HEK293 (cell line): ENCODE measurements around the gene AARS2.

Experiments used
- EGR2 ChIP-seq: fragments of 450-650 bp; formaldehyde crosslinking; IDR thresholded peaks from 2 replicates; pipeline ENCODE4 v1.5.1; 2016; ENCODE audit warnings: low read depth, missing biosample characterization, missing genetic modification characterization
- FEZF1 ChIP-seq: fragments of 450-650 bp; formaldehyde crosslinking; IDR thresholded peaks from 2 replicates; pipeline ENCODE4 v1.5.1; 2016; ENCODE audit warnings: missing biosample characterization, missing genetic modification characterization
- HOXC10 ChIP-seq: sonication (generic); formaldehyde crosslinking; IDR thresholded peaks from 2 replicates; pipeline ENCODE4 v1.8.1; 2023; ENCODE audit warnings: mild to moderate bottlenecking, missing genetic modification reagents
- HOXD13 ChIP-seq: sonication (generic); formaldehyde crosslinking; IDR thresholded peaks from 2 replicates; pipeline ENCODE4 v1.8.0; 2022; ENCODE audit warnings: missing genetic modification reagents, borderline replicate concordance
- KLF1 ChIP-seq: fragments of 450-650 bp; formaldehyde crosslinking; IDR thresholded peaks from 2 replicates; pipeline ENCODE4 v1.5.1; 2016; ENCODE audit warnings: missing biosample characterization, missing genetic modification characterization
- SP2 ChIP-seq: fragments of 450-650 bp; formaldehyde crosslinking; IDR thresholded peaks from 2 replicates; pipeline ENCODE4 v1.5.1; 2016; ENCODE audit warnings: missing biosample characterization, missing genetic modification characterization
- ZBTB21 ChIP-seq: fragments of 450-650 bp; formaldehyde crosslinking; IDR thresholded peaks from 2 replicates; pipeline ENCODE4 v1.5.1; 2017; ENCODE audit warnings: missing biosample characterization, missing genetic modification characterization
- ZBTB48 ChIP-seq: fragments of 450-650 bp; formaldehyde crosslinking; IDR thresholded peaks from 2 replicates; pipeline ENCODE4 v1.5.1; 2016; ENCODE audit warnings: missing biosample characterization, missing genetic modification characterization
- ZNF112 ChIP-seq: fragments of 450-650 bp; formaldehyde crosslinking; IDR thresholded peaks from 2 replicates; pipeline ENCODE4 v1.5.0; 2017; ENCODE audit warnings: missing biosample characterization, missing genetic modification characterization
- ZNF133 ChIP-seq: fragments of 450-650 bp; formaldehyde crosslinking; IDR thresholded peaks from 2 replicates; pipeline ENCODE4 v1.5.1; 2016; ENCODE audit warnings: missing biosample characterization, missing genetic modification characterization
- ZNF140 ChIP-seq: fragments of 450-650 bp; formaldehyde crosslinking; IDR thresholded peaks from 2 replicates; pipeline ENCODE4 v1.5.1; 2016; ENCODE audit warnings: missing biosample characterization, missing genetic modification characterization
- ZNF169 ChIP-seq: fragments of 450-650 bp; formaldehyde crosslinking; IDR thresholded peaks from 2 replicates; pipeline ENCODE4 v1.5.1; 2016; ENCODE audit warnings: missing biosample characterization, missing genetic modification characterization
- ZNF2 ChIP-seq: fragments of 450-650 bp; formaldehyde crosslinking; IDR thresholded peaks from 2 replicates; pipeline ENCODE4 v1.5.1; 2016; ENCODE audit warnings: missing biosample characterization, missing genetic modification characterization
- ZNF24 ChIP-seq: fragments of 450-650 bp; formaldehyde crosslinking; IDR thresholded peaks from 2 replicates; pipeline ENCODE4 v1.5.1; 2016; ENCODE audit warnings: missing biosample characterization, missing genetic modification characterization
- ZNF266 ChIP-seq: fragments of 450-650 bp; formaldehyde crosslinking; IDR thresholded peaks from 2 replicates; pipeline ENCODE4 v1.5.1; 2016; ENCODE audit warnings: missing biosample characterization, missing genetic modification characterization, low read depth
- ZNF302 ChIP-seq: fragments of 450-650 bp; formaldehyde crosslinking; IDR thresholded peaks from 2 replicates; pipeline ENCODE4 v1.5.1; 2016; ENCODE audit warnings: missing biosample characterization, missing genetic modification characterization, low read depth
- ZNF350 ChIP-seq: fragments of 450-650 bp; formaldehyde crosslinking; IDR thresholded peaks from 2 replicates; pipeline ENCODE4 v1.5.0; 2017; ENCODE audit warnings: missing biosample characterization, mild to moderate bottlenecking, missing genetic modification characterization
- ZNF37A ChIP-seq: fragments of 450-650 bp; IDR thresholded peaks from 2 replicates; pipeline ENCODE4 v1.5.1; 2018; ENCODE audit warnings: missing biosample characterization, missing genetic modification characterization
- ZNF426 ChIP-seq: fragments of 450-650 bp; formaldehyde crosslinking; IDR thresholded peaks from 2 replicates; pipeline ENCODE4 v1.5.1; 2017; ENCODE audit warnings: missing biosample characterization, missing genetic modification characterization, mild to moderate bottlenecking, inconsistent platforms, moderate library complexity
- ZNF48 ChIP-seq: fragments of 450-650 bp; formaldehyde crosslinking; IDR thresholded peaks from 2 replicates; pipeline ENCODE4 v1.5.1; 2016; ENCODE audit warnings: missing biosample characterization, missing genetic modification characterization
- ZNF521 ChIP-seq: fragments of 450-650 bp; formaldehyde crosslinking; IDR thresholded peaks from 2 replicates; pipeline ENCODE4 v1.5.1; 2017; ENCODE audit warnings: missing biosample characterization, mild to moderate bottlenecking, missing genetic modification characterization
- ZNF529 ChIP-seq: fragments of 450-650 bp; formaldehyde crosslinking; IDR thresholded peaks from 2 replicates; pipeline ENCODE4 v1.5.1; 2017; ENCODE audit warnings: missing genetic modification characterization, missing biosample characterization; ENCODE audit not compliant: insufficient replicate concordance
- ZNF530 ChIP-seq: fragments of 450-650 bp; formaldehyde crosslinking; IDR thresholded peaks from 2 replicates; pipeline ENCODE4 v1.5.1; 2016; ENCODE audit warnings: low read depth, missing biosample characterization, missing genetic modification characterization
- ZNF544 ChIP-seq: fragments of 450-650 bp; formaldehyde crosslinking; IDR thresholded peaks from 2 replicates; pipeline ENCODE4 v1.5.0; 2017; ENCODE audit warnings: missing biosample characterization, missing genetic modification characterization
- ZNF585B ChIP-seq: fragments of 450-650 bp; formaldehyde crosslinking; IDR thresholded peaks from 2 replicates; pipeline ENCODE4 v1.5.1; 2016; ENCODE audit warnings: missing biosample characterization, missing genetic modification characterization
- ZNF658 ChIP-seq: fragments of 450-650 bp; formaldehyde crosslinking; IDR thresholded peaks from 2 replicates; pipeline ENCODE4; 2016; ENCODE audit warnings: missing biosample characterization, missing genetic modification characterization
- ZNF664 ChIP-seq: fragments of 450-650 bp; formaldehyde crosslinking; IDR thresholded peaks from 2 replicates; pipeline ENCODE4 v1.5.1; 2016; ENCODE audit warnings: missing biosample characterization, missing genetic modification characterization
- ZNF704 ChIP-seq: fragments of 450-650 bp; formaldehyde crosslinking; IDR thresholded peaks from 2 replicates; pipeline ENCODE4 v1.5.1; 2016; ENCODE audit warnings: missing biosample characterization, missing genetic modification characterization
- ZNF707 ChIP-seq: fragments of 450-650 bp; formaldehyde crosslinking; IDR thresholded peaks from 2 replicates; pipeline ENCODE4 v1.5.1; 2016; ENCODE audit warnings: missing biosample characterization, missing genetic modification characterization
- ZNF791 ChIP-seq: fragments of 450-650 bp; formaldehyde crosslinking; IDR thresholded peaks from 2 replicates; pipeline ENCODE4 v1.5.1; 2016; ENCODE audit warnings: missing biosample characterization, missing genetic modification characterization
- TF ChIP-seq, protein P1 (sequence below): fragments of 450-650 bp; formaldehyde crosslinking; conservative IDR thresholded peaks from 2 replicates; pipeline ENCODE4 v1.5.1; 2016; ENCODE audit warnings: low read depth, missing biosample characterization, missing genetic modification characterization
- TF ChIP-seq, protein P2 (sequence below): fragments of 450-650 bp; formaldehyde crosslinking; IDR thresholded peaks from 2 replicates; pipeline ENCODE4 v1.5.1; 2016; ENCODE audit warnings: missing biosample characterization, missing genetic modification characterization
- TF ChIP-seq, protein P3 (sequence below): fragments of 450-650 bp; formaldehyde crosslinking; IDR thresholded peaks from 2 replicates; pipeline ENCODE4 v1.5.1; 2016; ENCODE audit warnings: missing biosample characterization, missing genetic modification characterization

Gene AARS2

DNA sequence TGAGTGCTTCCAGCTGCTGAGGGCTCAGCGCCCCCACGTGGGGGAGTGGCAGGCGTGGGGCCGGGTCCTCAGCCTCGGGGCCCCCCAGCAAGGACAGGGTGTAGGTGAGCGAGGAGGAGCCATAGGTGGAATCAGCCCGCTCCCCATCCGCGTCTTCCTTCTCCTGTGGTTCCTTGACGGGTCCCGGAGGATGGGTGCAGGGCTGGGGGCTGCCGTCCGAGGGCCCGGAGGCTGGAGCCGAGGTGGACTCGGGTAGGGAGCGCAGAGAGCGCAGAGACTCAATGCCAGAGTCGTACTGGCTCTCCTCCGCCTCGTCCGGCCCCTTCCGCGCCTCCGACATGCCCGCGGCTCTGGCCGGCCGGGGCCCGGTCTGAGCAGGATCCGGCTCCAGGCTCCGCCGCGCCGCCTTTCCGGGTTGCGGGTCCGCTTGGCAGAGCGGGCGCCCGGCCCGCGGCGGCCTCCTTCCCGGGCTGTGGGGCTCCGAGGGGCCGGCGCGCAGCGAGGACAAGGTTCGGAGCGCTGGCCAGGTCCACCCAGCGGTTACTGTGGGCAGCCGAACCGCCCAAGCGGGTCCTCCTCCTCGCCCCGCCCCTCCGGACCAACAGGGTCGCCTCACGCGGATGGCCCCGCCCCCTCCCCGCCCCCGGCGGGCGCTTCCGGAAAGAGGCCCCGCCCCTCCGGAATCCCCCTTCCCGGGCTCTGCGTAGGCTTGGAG lies 48.0 kb downstream of the AARS2 start, which contains the start of gene NFKBIE (continued):
- TF ChIP-seq, protein P1, sequence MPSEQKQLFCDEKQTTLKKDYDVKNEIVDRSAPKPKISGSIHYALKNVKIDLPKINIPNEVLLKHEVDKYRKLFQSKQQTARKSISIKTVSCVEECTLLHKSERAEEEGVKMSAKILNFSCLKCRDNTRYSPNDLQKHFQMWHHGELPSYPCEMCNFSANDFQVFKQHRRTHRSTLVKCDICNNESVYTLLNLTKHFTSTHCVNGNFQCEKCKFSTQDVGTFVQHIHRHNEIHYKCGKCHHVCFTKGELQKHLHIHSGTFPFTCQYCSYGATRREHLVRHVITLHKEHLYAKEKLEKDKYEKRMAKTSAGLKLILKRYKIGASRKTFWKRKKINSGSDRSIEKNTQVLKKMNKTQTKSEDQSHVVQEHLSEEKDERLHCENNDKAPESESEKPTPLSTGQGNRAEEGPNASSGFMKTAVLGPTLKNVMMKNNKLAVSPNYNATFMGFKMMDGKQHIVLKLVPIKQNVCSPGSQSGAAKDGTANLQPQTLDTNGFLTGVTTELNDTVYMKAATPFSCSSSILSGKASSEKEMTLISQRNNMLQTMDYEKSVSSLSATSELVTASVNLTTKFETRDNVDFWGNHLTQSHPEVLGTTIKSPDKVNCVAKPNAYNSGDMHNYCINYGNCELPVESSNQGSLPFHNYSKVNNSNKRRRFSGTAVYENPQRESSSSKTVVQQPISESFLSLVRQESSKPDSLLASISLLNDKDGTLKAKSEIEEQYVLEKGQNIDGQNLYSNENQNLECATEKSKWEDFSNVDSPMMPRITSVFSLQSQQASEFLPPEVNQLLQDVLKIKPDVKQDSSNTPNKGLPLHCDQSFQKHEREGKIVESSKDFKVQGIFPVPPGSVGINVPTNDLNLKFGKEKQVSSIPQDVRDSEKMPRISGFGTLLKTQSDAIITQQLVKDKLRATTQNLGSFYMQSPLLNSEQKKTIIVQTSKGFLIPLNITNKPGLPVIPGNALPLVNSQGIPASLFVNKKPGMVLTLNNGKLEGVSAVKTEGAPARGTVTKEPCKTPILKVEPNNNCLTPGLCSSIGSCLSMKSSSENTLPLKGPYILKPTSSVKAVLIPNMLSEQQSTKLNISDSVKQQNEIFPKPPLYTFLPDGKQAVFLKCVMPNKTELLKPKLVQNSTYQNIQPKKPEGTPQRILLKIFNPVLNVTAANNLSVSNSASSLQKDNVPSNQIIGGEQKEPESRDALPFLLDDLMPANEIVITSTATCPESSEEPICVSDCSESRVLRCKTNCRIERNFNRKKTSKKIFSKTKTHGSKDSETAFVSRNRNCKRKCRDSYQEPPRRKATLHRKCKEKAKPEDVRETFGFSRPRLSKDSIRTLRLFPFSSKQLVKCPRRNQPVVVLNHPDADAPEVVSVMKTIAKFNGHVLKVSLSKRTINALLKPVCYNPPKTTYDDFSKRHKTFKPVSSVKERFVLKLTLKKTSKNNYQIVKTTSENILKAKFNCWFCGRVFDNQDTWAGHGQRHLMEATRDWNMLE (tag by site-specific recombination), result no peak
- no peak for TF ChIP-seq ZNF791 (tag by site-specific recombination)
- TF ChIP-seq FEZF1 (tag by site-specific recombination), result no peak; the same call in 1 of the 2 replicates
- TF ChIP-seq ZNF426, result no peak
- no peak for TF ChIP-seq ZNF140
- peak; percentile 59 for TF ChIP-seq EGR2 (tag by site-specific recombination)
- TF ChIP-seq ZNF521 (tag by site-specific recombination), result no peak
- TF ChIP-seq ZNF24 (tag by site-specific recombination), result no peak
- no peak for TF ChIP-seq ZNF48 (tag by site-specific recombination)
- TF ChIP-seq ZNF530, result no peak
- TF ChIP-seq HOXD13 (CRISPR knock-in tag), result no peak
- no peak for TF ChIP-seq ZNF37A
- TF ChIP-seq KLF1 (tag by site-specific recombination), result no peak
- TF ChIP-seq, protein P2, sequence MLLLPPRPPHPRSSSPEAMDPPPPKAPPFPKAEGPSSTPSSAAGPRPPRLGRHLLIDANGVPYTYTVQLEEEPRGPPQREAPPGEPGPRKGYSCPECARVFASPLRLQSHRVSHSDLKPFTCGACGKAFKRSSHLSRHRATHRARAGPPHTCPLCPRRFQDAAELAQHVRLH (tag by site-specific recombination), result no peak
- TF ChIP-seq SP2 (tag by site-specific recombination), result peak; percentile 83
- no peak for TF ChIP-seq ZNF529 (tag by site-specific recombination)
- no peak for TF ChIP-seq ZNF302 (tag by site-specific recombination)
- TF ChIP-seq ZNF112 (tag by site-specific recombination), result no peak
- TF ChIP-seq ZNF658 (tag by site-specific recombination), result no peak
- no peak for TF ChIP-seq HOXC10 (CRISPR knock-in tag)
- no peak for TF ChIP-seq ZNF2 (tag by site-specific recombination)
- TF ChIP-seq, protein P3, sequence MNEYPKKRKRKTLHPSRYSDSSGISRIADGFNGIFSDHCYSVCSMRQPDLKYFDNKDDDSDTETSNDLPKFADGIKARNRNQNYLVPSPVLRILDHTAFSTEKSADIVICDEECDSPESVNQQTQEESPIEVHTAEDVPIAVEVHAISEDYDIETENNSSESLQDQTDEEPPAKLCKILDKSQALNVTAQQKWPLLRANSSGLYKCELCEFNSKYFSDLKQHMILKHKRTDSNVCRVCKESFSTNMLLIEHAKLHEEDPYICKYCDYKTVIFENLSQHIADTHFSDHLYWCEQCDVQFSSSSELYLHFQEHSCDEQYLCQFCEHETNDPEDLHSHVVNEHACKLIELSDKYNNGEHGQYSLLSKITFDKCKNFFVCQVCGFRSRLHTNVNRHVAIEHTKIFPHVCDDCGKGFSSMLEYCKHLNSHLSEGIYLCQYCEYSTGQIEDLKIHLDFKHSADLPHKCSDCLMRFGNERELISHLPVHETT, result no peak
- no peak for TF ChIP-seq ZNF544 (tag by site-specific recombination)
- no peak for TF ChIP-seq ZNF350
- TF ChIP-seq ZNF266, result no peak
- no peak for TF ChIP-seq ZNF664 (tag by site-specific recombination)
- no peak for TF ChIP-seq ZNF585B (tag by site-specific recombination)
- TF ChIP-seq ZBTB48, result peak; percentile 56; the same call in 1 of the 2 replicates
- TF ChIP-seq ZNF704, result no peak
- no peak for TF ChIP-seq ZNF707 (tag by site-specific recombination)
- TF ChIP-seq ZBTB21 (tag by site-specific recombination), result no peak
- TF ChIP-seq ZNF169 (tag by site-specific recombination), result no peak
- no peak for TF ChIP-seq ZNF133 (tag by site-specific recombination)
